ENCODE results near the gene APBB1.

The APBB1 gene

GRCh38 chr11:6351782-6352382 is 67.0 kb downstream of the APBB1 start:
- DNase-seq (ENCODE audit: low spot score), result no peak

- no peak for DNase-seq (ENCODE audit: low spot score)
Observed at GRCh38 chr11:6350486-6350885, 68.4 kb downstream of the APBB1 start.

- no peak for DNase-seq (ENCODE audit: low spot score)
Observed at GRCh38 chr11:6350043-6350442, 68.9 kb downstream of the APBB1 start.

- DNase-seq (ENCODE audit: low spot score), result no peak
Observed at GRCh38 chr11:6345366-6345765, 73.5 kb downstream of the APBB1 start.
